Activated T-cell treated with anti-CD3 and anti-CD28 coated beads for 24 hours (primary cell): ENCODE measurements around the gene TNRC18.
"Not testable (repeated sequence)": the region's sequence is repeated elsewhere in the genome, so short reads cannot be mapped to it uniquely, and the experiment has no call there.

ENCODE experiments used
- DNase-seq: peaks from one replicate; pipeline ENCODE4 v3.0.0-alpha.2; 2020; ENCODE audit warnings: low read depth

The TNRC18 gene

GRCh38 chr7:5315761-5316160 lies 107.9 kb downstream of the TNRC18 start:
- no peak for DNase-seq

GRCh38 chr7:5314864-5315263 lies 108.8 kb downstream of the TNRC18 start:
- no peak for DNase-seq

GRCh38 chr7:5313076-5313885 lies 110.4 kb downstream of the TNRC18 start:
- DNase-seq, result not testable (repeated sequence)

- DNase-seq, result not testable (repeated sequence)
These were observed 111.2 kb downstream of the TNRC18 start for GRCh38 chr7:5312276-5313070.

- DNase-seq, result no peak
These were observed 112.7 kb downstream of the TNRC18 start for GRCh38 chr7:5310822-5311405.

- DNase-seq, result no peak
These were observed 114.5 kb downstream of the TNRC18 start for GRCh38 chr7:5309146-5309545.

GRCh38 chr7:5307221-5308142 lies 116.2 kb downstream of the TNRC18 start:
- DNase-seq, result not testable (repeated sequence)

- DNase-seq, result not testable (repeated sequence)
These were observed 118.6 kb downstream of the TNRC18 start for GRCh38 chr7:5305050-5305449.

- no peak for DNase-seq
These were observed 119.8 kb downstream of the TNRC18 start for GRCh38 chr7:5303591-5304505.

- no peak for DNase-seq
These were observed 120.6 kb downstream of the TNRC18 start for GRCh38 chr7:5303061-5303460.

- DNase-seq, result no peak
These were observed 121.1 kb downstream of the TNRC18 start for GRCh38 chr7:5302577-5302976.

- no peak for DNase-seq
These were observed 123.3 kb downstream of the TNRC18 start for GRCh38 chr7:5300366-5300765.

GRCh38 chr7:5296611-5297226 lies 126.9 kb downstream of the TNRC18 start:
- DNase-seq, result peak; percentile 47

GRCh38 chr7:5296015-5296610 lies 127.5 kb downstream of the TNRC18 start:
- DNase-seq, result no peak

GRCh38 chr7:5295039-5296014 lies 128.3 kb downstream of the TNRC18 start:
- no peak for DNase-seq

GRCh38 chr7:5294169-5294987 lies 129.3 kb downstream of the TNRC18 start:
- no peak for DNase-seq

GRCh38 chr7:5291711-5292335 lies 131.8 kb downstream of the TNRC18 start:
- not testable (repeated sequence) for DNase-seq
